Parathyroid adenoma (tissue), 2 donors: ENCODE results near the gene CDHR2.
A peak's percentile ranks its signal among the peaks of the same experiment; 100 is the strongest.

Experiments
- H2AFZ ChIP-seq: fragments of 300-600 bp; sonication (generic); one replicate; pipeline ENCODE4 v1.7.0; 2017; ENCODE audit warnings: antibody characterized with exemption, mild to moderate bottlenecking
- H3K27ac ChIP-seq: fragments of 300-600 bp; sonication (generic); one replicate; pipeline ENCODE4 v1.7.0; 2017
- H3K27me3 ChIP-seq: fragments of 300-600 bp; sonication (generic); one replicate; pipeline ENCODE4 v1.7.0; 2017; ENCODE audit warnings: low read length; ENCODE audit not compliant: control insufficient read depth, insufficient read depth
- H3K36me3 ChIP-seq: fragments of 300-600 bp; sonication (generic); one replicate; pipeline ENCODE4 v1.7.0; 2017; ENCODE audit warnings: low read length; ENCODE audit not compliant: control insufficient read depth, insufficient read depth
- H3K4me1 ChIP-seq: fragments of 300-600 bp; sonication (generic); one replicate; pipeline ENCODE4 v1.7.0; 2017; ENCODE audit warnings: control low read depth
- H3K4me2 ChIP-seq: fragments of 300-600 bp; sonication (generic); one replicate; pipeline ENCODE4 v1.7.0; 2017; ENCODE audit warnings: low read length
- H3K4me3 ChIP-seq: fragments of 300-600 bp; sonication (generic); one replicate; pipeline ENCODE4 v1.7.0; 2017; ENCODE audit warnings: low read depth, low read length
- H3K79me2 ChIP-seq: fragments of 300-600 bp; sonication (generic); one replicate; pipeline ENCODE4 v1.7.0; 2017; ENCODE audit warnings: control low read depth
- H3K9ac ChIP-seq: fragments of 300-600 bp; sonication (generic); one replicate; pipeline ENCODE4 v1.7.0; 2017; ENCODE audit warnings: mild to moderate bottlenecking
- H3K9me3 ChIP-seq: fragments of 300-600 bp; sonication (generic); one replicate; pipeline ENCODE4 v1.7.0; 2017; ENCODE audit warnings: low read length; ENCODE audit not compliant: control insufficient read depth
- TF ChIP-seq, protein P1 (sequence below): fragments of 300-600 bp; sonication (generic); IDR thresholded peaks from one replicate; pipeline ENCODE4 v1.7.0; 2017; ENCODE audit warnings: antibody characterized with exemption, mild to moderate bottlenecking
- donor health status: primary hyperparathyroidism.

The CDHR2 gene

DNA sequence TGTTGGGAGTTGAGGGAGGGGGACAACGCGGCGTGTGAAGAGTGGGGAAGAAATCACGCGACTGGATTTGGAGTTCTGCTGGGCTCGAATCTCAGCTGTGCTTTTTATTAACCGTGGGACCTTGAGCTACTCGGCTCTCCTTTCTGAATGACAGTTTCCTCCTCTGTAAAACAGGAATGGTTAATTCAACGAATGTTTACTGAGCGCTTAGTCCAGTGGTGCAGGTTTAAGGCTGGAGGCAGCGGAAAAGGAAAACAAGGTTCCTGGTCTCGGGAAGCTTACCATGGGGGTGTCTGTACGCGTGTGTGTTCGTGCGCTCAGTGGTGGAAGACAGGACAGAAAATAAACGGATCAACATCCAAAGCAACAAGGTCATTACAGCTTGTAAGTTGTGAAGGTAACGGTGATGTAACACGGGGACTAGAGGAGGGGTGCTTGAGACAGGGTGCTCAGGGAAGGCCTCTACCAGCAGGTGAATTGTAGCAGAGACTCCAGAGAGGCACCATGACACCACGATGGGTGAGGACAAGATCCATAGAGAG lies 81.6 kb downstream of the CDHR2 start:
- Histone ChIP-seq H3K4me1 (peaks cover 9% of the 10 kb centered on the region), H3K4me3 (peak overlapping the region; percentile 30), H3K27me3 (peaks cover 5% of the 10 kb centered on the region), H3K9me3 (no peaks in the 10 kb centered on the region), H2AFZ (peak overlapping the region; percentile 68), H3K9ac (no peak overlapping the region), H3K36me3 (no peaks in the 10 kb centered on the region), H3K4me2 (peak overlapping the region; percentile 73), H3K27ac (no peak overlapping the region), H3K79me2 (no peaks in the 10 kb centered on the region)
- TF ChIP-seq, protein P1, sequence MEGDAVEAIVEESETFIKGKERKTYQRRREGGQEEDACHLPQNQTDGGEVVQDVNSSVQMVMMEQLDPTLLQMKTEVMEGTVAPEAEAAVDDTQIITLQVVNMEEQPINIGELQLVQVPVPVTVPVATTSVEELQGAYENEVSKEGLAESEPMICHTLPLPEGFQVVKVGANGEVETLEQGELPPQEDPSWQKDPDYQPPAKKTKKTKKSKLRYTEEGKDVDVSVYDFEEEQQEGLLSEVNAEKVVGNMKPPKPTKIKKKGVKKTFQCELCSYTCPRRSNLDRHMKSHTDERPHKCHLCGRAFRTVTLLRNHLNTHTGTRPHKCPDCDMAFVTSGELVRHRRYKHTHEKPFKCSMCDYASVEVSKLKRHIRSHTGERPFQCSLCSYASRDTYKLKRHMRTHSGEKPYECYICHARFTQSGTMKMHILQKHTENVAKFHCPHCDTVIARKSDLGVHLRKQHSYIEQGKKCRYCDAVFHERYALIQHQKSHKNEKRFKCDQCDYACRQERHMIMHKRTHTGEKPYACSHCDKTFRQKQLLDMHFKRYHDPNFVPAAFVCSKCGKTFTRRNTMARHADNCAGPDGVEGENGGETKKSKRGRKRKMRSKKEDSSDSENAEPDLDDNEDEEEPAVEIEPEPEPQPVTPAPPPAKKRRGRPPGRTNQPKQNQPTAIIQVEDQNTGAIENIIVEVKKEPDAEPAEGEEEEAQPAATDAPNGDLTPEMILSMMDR, result no peak

DNA sequence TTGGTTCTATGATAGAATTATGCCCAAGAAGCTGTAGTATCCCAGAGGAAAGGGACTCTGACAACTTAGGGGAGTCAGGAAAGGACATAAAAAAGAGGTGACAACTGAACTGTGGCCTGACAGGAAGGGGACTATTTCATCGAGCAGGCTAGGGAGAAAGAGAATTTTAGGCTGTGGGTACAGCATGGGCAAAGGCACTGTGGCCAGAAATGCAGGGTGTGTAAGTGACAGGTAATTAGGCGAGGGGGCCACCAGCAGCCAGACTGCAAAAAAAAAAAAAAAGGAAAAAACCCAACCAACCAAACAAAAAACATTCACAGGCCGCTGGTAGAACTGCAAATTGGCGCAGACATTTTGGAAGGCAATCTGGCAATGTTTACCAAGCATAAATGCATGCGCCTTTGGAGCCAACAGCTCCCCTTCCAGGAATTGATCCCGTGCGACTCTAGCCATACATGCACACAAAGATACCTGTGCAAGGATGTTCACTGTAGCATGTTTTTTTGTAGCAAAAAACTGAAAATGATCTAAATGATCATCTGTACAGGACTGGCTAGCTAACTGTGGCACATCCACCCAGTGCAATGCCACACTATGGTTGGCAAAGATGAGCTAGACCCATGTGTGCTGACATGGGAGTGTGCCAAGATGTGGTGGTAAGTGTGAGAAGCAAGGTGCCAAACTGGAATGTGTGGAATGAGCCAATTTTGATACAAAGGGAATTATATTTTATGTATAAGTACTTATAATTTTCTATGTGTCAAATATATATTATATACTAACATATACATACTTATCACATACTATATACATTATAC lies 82.5 kb downstream of the CDHR2 start:
- H3K27ac ChIP-seq, result no peak overlapping the region
- peaks cover 5% of the 10 kb centered on the region for H3K27me3 ChIP-seq
- H3K9me3 ChIP-seq, result no peaks in the 10 kb centered on the region
- no peak overlapping the region for H3K4me3 ChIP-seq
- no peaks in the 10 kb centered on the region for H3K79me2 ChIP-seq
- peaks cover 9% of the 10 kb centered on the region for H3K4me1 ChIP-seq
- H2AFZ ChIP-seq, result no peak overlapping the region
- H3K4me2 ChIP-seq, result no peak overlapping the region
- H3K9ac ChIP-seq, result no peak overlapping the region
- H3K36me3 ChIP-seq, result no peaks in the 10 kb centered on the region
- TF ChIP-seq, protein P1, result no peak

DNA sequence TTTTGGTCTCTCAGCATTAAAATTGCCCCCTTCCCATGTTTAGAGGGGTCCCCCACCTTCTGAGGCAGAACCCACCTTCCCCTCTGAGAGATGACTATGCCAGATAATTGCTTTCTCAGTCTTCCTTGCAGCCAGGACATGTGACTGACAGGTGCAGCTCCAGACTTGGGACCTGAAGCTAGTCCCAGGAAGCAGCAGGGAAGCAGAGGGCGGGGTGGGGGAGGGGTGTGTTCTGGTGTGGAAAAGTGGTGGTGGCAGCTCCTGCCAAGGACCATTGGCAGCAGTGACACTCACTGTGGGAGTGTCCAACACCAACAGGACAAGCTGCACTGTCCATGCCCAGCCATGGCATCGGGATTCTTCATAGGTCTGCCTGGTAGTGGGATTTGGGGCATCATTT lies 83.6 kb downstream of the CDHR2 start:
- H3K4me2 ChIP-seq, result no peak overlapping the region
- no peak overlapping the region for H3K27ac ChIP-seq
- H3K4me3 ChIP-seq, result no peak overlapping the region
- TF ChIP-seq, protein P1, result no peak
- no peaks in the 10 kb centered on the region for H3K9me3 ChIP-seq
- no peaks in the 10 kb centered on the region for H3K79me2 ChIP-seq
- peaks cover 5% of the 10 kb centered on the region for H3K27me3 ChIP-seq
- H2AFZ ChIP-seq, result no peak overlapping the region
- no peak overlapping the region for H3K9ac ChIP-seq
- no peaks in the 10 kb centered on the region for H3K36me3 ChIP-seq
- peaks cover 7% of the 10 kb centered on the region for H3K4me1 ChIP-seq

DNA sequence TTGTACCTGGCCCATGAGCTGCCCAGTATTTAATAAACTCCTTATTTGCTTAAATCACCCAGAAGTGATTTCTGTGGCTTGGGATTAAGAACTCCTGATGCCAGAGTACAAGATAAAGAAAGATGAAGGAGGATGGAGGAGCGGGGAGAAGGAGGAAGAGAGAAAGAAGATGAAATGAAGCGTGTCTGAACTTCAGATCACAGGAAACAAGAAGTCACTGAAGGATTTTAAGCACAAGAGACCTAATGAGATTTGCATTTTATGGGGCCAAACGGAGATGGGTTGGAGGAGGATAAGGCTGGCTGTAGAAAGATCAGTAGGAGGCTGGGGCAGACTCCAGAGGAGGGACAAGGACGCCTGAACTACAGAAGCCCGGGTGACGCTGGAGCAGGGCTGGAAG lies 84.5 kb downstream of the CDHR2 start:
- no peak overlapping the region for H3K9ac ChIP-seq
- TF ChIP-seq, protein P1, result no peak
- H3K79me2 ChIP-seq, result no peaks in the 10 kb centered on the region
- H3K27me3 ChIP-seq, result peaks cover 5% of the 10 kb centered on the region
- no peak overlapping the region for H3K27ac ChIP-seq
- no peak overlapping the region for H3K4me2 ChIP-seq
- H3K9me3 ChIP-seq, result no peaks in the 10 kb centered on the region
- no peak overlapping the region for H2AFZ ChIP-seq
- no peak overlapping the region for H3K4me3 ChIP-seq
- no peaks in the 10 kb centered on the region for H3K36me3 ChIP-seq
- H3K4me1 ChIP-seq, result peaks cover 7% of the 10 kb centered on the region
